ENCODE results near the gene SIAH3. TPM values are rescaled to one million over a fixed set of nuclear protein-coding genes. Genes with fewer than 3 reads are reported as not detected.

Gene SIAH3
- total and polyA plus RNA-seq, 8 donors, result 0.55 TPM; not detected in 7

DNA sequence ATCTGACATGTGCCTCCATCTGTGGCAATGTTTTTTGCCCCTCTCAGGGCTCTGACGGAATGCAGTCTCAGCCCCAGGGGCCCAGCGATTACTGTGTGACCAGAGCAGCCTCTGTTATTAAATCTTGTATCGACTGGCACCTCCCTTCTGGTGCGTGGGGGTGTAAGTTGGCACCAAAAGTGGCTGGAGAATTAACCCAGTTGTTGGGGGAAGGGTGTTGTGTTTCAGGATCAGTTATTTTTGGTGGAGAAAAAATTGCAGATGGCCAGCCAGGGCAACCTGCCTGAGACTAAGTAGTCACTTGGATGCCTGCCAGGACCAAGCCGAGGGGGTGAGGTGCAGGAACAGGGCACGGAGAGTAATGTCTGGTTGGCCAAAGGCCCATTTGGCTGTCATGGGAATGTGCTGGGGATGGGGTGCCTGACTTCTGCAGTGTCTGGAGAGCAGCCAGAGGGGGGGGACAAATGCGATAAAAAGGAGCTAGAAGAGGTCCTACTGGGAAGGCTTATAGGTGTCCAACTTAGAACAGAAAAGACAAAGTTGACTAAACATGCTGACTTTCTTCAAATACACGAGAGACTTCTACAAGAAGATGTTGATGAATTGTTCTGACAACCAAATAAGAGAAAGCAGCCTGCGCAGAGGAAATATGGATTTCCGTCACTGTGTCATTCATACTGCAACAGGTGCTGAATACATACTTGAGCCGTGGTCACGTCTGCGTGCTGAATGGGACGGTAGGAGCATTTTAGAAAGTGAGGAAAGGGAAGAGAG lies 69.8 kb downstream of the SIAH3 start:
- no peak for TF ChIP-seq EP300 (IDR thresholded peaks at IDR 0.05)
- TF ChIP-seq POLR2A (IDR thresholded peaks at IDR 0.05), result no peak
- TF ChIP-seq, protein P1, sequence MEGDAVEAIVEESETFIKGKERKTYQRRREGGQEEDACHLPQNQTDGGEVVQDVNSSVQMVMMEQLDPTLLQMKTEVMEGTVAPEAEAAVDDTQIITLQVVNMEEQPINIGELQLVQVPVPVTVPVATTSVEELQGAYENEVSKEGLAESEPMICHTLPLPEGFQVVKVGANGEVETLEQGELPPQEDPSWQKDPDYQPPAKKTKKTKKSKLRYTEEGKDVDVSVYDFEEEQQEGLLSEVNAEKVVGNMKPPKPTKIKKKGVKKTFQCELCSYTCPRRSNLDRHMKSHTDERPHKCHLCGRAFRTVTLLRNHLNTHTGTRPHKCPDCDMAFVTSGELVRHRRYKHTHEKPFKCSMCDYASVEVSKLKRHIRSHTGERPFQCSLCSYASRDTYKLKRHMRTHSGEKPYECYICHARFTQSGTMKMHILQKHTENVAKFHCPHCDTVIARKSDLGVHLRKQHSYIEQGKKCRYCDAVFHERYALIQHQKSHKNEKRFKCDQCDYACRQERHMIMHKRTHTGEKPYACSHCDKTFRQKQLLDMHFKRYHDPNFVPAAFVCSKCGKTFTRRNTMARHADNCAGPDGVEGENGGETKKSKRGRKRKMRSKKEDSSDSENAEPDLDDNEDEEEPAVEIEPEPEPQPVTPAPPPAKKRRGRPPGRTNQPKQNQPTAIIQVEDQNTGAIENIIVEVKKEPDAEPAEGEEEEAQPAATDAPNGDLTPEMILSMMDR (IDR thresholded peaks at IDR 0.05), result no peak
- TF ChIP-seq POLR2AphosphoS5 (IDR thresholded peaks at IDR 0.05), result no peak
- intact Hi-C loops (cut with DNase I; ENCODE audit: low total_unique reads), result no loop called here
- peaks cover 8 to 24% (median 15%) of the 10 kb centered on the region in 4 donors for H3K4me1 ChIP-seq
- H3K36me3 ChIP-seq, result no peaks in the 10 kb centered on the region
- no peaks in the 10 kb centered on the region for H3K9me3 ChIP-seq
- no peak overlapping the region for H3K27ac ChIP-seq
- H3K27me3 ChIP-seq, result no peaks in the 10 kb centered on the region
- WGBS, 5 donors, result 22 to 47% (median 34%) methylated on average over 14 of the region's 14 CpGs
- no peak overlapping the region for H3K4me3 ChIP-seq
- peak; percentile 63 to 79 for DNase-seq

DNA sequence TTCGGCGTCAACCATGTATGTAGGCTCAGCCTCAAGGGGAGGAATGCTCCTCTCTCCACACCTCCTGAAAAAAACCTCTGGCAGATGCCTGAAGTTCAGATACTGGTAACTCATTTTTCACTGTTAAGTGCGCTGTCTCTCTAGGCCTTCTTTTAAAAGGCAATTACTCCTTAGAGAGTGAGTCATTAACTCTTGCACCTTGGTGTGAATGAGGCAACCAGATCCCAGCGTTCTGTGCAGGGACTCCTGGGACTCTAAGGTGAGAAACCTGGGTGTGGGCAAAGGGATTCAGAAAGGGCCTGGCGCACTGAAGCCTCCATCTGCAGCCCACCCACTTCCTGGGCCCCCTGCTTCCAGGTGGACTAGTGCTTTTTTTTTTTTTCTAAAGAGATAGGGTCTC lies 71.7 kb downstream of the SIAH3 start:
- Histone ChIP-seq H3K27ac (no peak overlapping the region), H3K9me3 (no peaks in the 10 kb centered on the region), H3K27me3 (no peaks in the 10 kb centered on the region), H3K4me3 (no peak overlapping the region), H3K4me1 (peaks cover 8 to 18% (median 12%) of the 10 kb centered on the region in 4 donors), H3K36me3 (no peaks in the 10 kb centered on the region)
- WGBS, 5 donors, result 85 to 91% (median 89%) methylated on average over 5 of the region's 5 CpGs
- intact Hi-C loops (cut with DNase I; ENCODE audit: low total_unique reads), result no loop called here
- DNase-seq, result no peak
- TF ChIP-seq POLR2AphosphoS5 (IDR thresholded peaks at IDR 0.05), result no peak
- TF ChIP-seq POLR2A (IDR thresholded peaks at IDR 0.05), result no peak
- TF ChIP-seq, protein P1 (IDR thresholded peaks at IDR 0.05), result no peak
- TF ChIP-seq EP300 (IDR thresholded peaks at IDR 0.05), result no peak

DNA sequence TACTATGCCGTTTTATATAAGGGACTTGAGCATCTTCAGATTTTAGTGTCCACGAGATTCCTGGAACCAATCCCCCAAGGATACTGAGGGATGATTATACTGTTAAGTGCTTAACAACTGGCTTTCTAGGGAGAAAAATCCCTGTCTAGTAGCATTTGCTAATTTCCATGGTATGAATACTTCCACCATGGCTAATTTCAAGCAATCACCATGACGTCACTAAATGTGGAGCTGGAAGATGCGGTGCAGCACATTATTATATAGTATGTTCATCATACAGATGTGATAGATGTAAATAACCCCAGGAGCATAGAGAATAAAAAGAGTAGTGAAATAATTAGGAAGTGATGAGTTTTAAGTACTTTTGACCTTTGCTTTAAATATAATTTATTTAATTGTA lies 72.7 kb downstream of the SIAH3 start:
- no peaks in the 10 kb centered on the region for H3K36me3 ChIP-seq
- no peaks in the 10 kb centered on the region for H3K9me3 ChIP-seq
- intact Hi-C loops (cut with DNase I; ENCODE audit: low total_unique reads), result no loop called here
- no peak for DNase-seq
- no peak overlapping the region for H3K27ac ChIP-seq
- peaks cover 8 to 18% (median 12%) of the 10 kb centered on the region in 4 donors for H3K4me1 ChIP-seq
- TF ChIP-seq, protein P1 (IDR thresholded peaks at IDR 0.05), result no peak
- TF ChIP-seq EP300 (IDR thresholded peaks at IDR 0.05), result no peak
- no peak for TF ChIP-seq POLR2A (IDR thresholded peaks at IDR 0.05)
- TF ChIP-seq POLR2AphosphoS5 (IDR thresholded peaks at IDR 0.05), result no peak
- 69 to 86% (median 74%) methylated on average over 4 of the region's 4 CpGs for WGBS, 5 donors
- H3K27me3 ChIP-seq, result no peaks in the 10 kb centered on the region
- H3K4me3 ChIP-seq, result no peak overlapping the region

DNA sequence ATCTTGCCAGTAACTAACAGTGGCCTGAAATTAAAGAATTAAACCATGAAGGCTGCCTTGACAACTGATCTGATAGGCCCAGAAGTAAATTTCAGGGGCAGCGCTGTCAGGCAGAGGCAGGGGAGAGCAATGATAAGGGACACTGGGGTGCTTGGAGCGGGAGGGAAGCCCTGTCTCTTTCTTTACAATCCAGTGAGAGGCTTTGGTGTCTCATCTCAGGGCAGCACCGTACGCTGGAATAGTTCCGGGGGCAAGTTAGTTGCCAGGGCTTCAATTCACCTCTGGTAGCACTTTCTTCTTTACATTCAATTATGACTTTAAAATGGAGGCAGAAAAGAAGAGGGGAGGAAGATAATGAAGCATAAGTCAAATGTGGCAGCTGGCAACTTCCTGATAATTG lies 74.8 kb downstream of the SIAH3 start:
- no peak for DNase-seq
- intact Hi-C loops (cut with DNase I; ENCODE audit: low total_unique reads), result no loop called here
- Histone ChIP-seq H3K36me3 (no peaks in the 10 kb centered on the region), H3K27me3 (no peaks in the 10 kb centered on the region), H3K4me3 (no peak overlapping the region), H3K4me1 (peaks cover 5 to 10% (median 8%) of the 10 kb centered on the region in 4 donors), H3K9me3 (no peaks in the 10 kb centered on the region), H3K27ac (no peak overlapping the region)
- TF ChIP-seq EP300 (IDR thresholded peaks at IDR 0.05), result no peak
- no peak for TF ChIP-seq POLR2A (IDR thresholded peaks at IDR 0.05)
- TF ChIP-seq, protein P1 (IDR thresholded peaks at IDR 0.05), result no peak
- TF ChIP-seq POLR2AphosphoS5 (IDR thresholded peaks at IDR 0.05), result no peak
- WGBS, 5 donors, result 85 to 90% (median 87%) methylated on average over 5 of the region's 5 CpGs
